Fibroblast of pulmonary artery (primary cell): Measurements from ENCODE around the gene ATP6V1A.
A peak's percentile ranks its signal among the peaks of the same experiment; 100 is the strongest.

ENCODE experiments used
- DNase-seq: peaks from one replicate; pipeline ENCODE4 v3.0.0-alpha.2; 2010; ENCODE audit warnings: low read depth
- H3K4me3 ChIP-seq: replicated peaks from 2 replicates; pipeline ENCODE4 v1.5.1; 2011; ENCODE audit warnings: low read depth, mild to moderate bottlenecking, control low read depth, low read length, moderate library complexity
- TF ChIP-seq, protein P1 (sequence below): IDR thresholded peaks from 2 replicates; pipeline ENCODE4 v1.5.1; 2011; ENCODE audit warnings: mild to moderate bottlenecking, control low read depth, low read length, inconsistent platforms; ENCODE audit errors: missing control alignments

Gene ATP6V1A

GRCh38 chr3:113832477-113833164, 85.8 kb downstream of the ATP6V1A start:
- TF ChIP-seq, protein P1, sequence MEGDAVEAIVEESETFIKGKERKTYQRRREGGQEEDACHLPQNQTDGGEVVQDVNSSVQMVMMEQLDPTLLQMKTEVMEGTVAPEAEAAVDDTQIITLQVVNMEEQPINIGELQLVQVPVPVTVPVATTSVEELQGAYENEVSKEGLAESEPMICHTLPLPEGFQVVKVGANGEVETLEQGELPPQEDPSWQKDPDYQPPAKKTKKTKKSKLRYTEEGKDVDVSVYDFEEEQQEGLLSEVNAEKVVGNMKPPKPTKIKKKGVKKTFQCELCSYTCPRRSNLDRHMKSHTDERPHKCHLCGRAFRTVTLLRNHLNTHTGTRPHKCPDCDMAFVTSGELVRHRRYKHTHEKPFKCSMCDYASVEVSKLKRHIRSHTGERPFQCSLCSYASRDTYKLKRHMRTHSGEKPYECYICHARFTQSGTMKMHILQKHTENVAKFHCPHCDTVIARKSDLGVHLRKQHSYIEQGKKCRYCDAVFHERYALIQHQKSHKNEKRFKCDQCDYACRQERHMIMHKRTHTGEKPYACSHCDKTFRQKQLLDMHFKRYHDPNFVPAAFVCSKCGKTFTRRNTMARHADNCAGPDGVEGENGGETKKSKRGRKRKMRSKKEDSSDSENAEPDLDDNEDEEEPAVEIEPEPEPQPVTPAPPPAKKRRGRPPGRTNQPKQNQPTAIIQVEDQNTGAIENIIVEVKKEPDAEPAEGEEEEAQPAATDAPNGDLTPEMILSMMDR: no peak
- DNase-seq: no peak
- no peak overlapping the region for H3K4me3 ChIP-seq

GRCh38 chr3:113834983-113835382, 88.1 kb downstream of the ATP6V1A start:
- no peak overlapping the region for H3K4me3 ChIP-seq
- TF ChIP-seq, protein P1: no peak
- DNase-seq: no peak

- H3K4me3 ChIP-seq: peak within 1 kb of the TSS; percentile 82
- peak; percentile 94 for DNase-seq
- TF ChIP-seq, protein P1: peak; percentile 77
Observed at GRCh38 chr3:113838631-113839209, 91.9 kb downstream of the ATP6V1A start, which contains the start of gene GRAMD1C. TSS of gene GRAMD1C (plus strand) at chr3:113838788. CDS start at chr3:113838910, 122 bp downstream.

- H3K4me3 ChIP-seq: peak overlapping the region; percentile 82
Observed at GRCh38 chr3:113839551-113839950, 92.7 kb downstream of the ATP6V1A start.

DNA sequence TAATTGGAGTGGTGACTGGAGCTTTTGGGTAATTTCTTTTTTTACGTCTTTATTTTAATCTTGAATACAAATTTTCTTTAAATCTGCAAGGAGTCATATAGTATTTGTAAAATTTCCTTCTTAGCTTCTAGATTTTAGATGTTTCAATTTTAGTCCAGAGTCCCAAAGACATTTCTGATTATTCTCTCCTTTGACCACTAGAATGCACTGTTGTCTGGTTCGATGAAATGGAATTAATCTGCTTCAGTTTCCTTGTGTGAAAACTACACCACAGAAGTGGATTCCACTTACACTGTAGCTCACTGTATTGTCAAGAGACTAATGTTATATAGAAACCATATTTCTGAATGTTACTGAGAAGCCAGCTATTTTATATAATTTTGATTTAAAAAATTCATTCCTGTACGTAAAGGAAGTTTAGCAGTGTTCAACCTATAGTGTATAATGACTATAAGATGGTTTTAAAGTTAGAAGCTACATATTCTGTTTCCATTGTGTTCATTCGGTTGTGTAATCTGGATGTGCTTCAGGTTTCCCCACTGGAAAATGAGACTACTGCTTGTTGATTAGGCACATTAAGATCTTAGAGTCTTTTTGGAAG, 97.9 kb downstream of the ATP6V1A start:
- DNase-seq: peak; percentile 68
- TF ChIP-seq, protein P1: peak; percentile 65
- no peak overlapping the region for H3K4me3 ChIP-seq

More at GRCh38 chr3:113839551-113839950, 92.7 kb downstream of the ATP6V1A start:
- DNase-seq: no peak
- TF ChIP-seq, protein P1: no peak

GRCh38 chr3:113847247-113847646, 100.4 kb downstream of the ATP6V1A start:
- TF ChIP-seq, protein P1: no peak
- no peak for DNase-seq
- no peak overlapping the region for H3K4me3 ChIP-seq
